Fibroblast of upper back skin (primary cell): ENCODE results near the gene SMAD7.

Experiments used
- DNase-seq: peaks from one replicate; pipeline ENCODE4 v3.0.0-alpha.2; 2013

Gene SMAD7

GRCh38 chr18:48959921-48960920, 9.5 kb upstream of the SMAD7 start:
- peak; percentile 65 for DNase-seq

DNA sequence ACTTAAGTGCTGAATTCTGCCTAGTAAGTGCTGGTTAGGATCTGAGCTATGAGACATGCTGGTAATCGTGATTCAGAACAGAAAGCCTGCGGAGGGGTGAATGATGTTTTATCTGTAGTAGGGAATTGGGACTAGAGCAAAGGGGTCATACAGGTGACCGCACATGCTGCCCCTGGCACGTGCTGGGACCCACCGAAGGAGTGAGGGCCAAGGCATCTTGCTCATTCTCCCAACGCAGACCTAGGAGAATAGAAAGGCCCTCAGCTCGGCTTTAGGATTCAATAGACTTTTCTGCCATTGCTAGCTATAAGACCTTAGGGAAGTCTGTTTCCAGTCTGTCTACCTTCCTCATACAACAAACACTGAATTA, 8.8 kb upstream of the SMAD7 start:
- no peak for DNase-seq

DNA sequence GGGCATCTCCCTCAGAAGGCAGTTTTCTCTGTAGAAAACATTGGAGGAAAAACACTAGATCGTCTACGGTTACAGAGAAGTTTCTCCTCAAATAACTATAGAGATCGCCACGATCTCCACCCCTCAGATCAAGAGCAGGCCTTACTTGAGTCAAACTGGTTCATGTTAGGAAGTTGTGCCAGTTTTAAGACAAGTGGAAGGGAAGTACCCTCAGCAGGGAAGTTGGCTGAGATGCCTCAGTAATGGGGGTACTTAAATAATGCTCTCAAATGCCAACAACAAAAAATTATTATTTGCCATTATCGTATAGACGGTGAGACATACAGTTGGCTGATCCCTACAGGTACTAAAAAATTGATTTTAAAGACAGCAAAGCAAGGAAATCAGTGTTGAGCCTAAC, 8.2 kb upstream of the SMAD7 start:
- DNase-seq, result no peak

DNA sequence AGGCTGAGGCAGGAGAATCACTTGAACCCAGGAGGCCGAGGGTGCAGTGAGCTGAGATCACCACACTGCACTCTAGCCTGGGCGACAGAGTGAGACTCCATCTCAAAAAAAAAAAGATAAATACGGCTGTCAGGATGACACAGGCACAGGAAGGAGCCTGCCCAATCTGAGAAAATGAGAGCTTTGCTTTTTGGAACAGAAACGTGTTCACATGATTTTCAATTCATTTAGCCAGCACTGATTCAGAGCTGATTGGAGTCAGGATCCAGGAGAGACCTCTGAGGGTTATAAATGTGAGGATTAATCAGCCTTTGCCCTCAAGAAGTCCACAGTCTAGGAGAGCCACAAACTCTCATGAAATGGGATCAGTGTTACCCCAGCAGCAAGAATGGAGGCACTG, 6.9 kb upstream of the SMAD7 start:
- DNase-seq, result no peak

GRCh38 chr18:48957136-48957535, 6.4 kb upstream of the SMAD7 start:
- no peak for DNase-seq

- DNase-seq, result peak; percentile 90
Measured at GRCh38 chr18:48956356-48956755, 5.6 kb upstream of the SMAD7 start.

- DNase-seq, result peak; percentile 79
Measured at GRCh38 chr18:48955830-48956261, 5.1 kb upstream of the SMAD7 start.

- DNase-seq, result no peak
Measured at GRCh38 chr18:48954886-48955819, 4.4 kb upstream of the SMAD7 start.

DNA sequence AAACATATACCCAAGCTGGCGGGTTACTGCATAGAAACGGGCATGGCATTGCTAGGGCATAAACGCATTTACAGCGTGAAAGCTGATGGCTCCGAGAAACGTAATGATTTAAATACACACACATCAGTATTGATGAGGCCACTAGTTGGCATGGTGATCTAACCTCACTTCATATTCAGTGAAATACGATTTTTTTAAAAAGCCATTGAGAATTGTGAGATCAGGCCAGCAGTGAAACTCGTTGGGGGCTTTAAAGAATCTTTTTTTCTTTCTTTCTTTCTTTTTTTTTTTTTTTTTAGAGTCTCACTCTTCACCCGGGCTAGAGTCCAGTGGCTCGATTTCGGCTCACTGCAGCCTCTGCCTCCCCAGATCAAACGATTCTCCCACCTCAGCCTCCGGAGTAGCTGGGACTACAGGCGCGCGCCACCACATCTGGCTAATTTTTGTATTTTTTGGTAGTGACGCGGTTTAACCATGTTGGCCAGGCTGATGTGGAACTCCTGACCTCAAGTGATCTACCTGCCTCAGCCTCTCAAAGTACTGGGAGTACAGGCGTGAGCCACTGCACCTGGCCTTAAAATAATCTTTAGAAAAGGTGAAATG, 2.4 kb upstream of the SMAD7 start:
- no peak for DNase-seq

GRCh38 chr18:48952287-48953103, 1.7 kb upstream of the SMAD7 start:
- DNase-seq, result peak; percentile 94

DNA sequence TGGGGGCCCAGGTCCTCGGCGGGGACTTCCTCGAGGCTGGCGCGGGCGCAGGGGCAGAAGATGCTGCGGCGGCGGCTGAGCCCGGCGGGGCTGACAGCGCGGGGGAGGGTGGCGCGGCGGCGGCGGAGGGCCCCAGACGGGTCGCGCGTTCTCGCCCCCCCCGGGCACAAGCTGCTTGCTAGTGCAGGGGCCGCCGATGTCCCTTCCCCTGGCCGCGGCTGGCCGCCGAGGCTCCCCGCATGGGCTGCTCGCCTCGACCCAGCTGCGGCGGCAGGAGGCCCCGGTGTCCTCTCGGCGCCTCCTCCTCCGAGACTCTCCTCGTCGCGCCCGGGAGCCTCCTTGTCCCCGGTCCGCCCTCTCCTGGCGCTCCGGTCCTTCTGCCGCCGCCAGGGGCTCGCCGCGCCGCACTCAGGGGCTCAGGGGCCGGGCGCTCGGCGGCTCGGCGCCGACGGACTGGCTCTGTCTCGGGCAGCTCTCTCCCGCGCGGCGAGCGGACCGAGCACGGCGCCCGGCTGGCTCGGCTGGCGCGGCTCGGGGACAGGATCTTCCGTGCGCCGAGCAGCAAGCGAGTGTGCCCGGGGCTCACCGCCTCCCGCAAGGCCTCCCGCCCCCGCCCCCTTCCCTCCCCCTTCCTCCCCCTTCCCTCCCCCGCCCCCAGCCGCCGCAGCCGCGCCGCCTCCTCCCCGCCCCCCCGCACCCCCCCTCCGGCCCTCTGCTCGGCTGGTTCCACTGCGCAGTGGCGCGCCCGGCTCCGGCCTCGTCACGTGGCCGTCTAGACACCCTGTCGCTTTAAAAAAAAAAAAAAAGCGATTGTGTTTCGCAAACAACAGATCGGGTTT, 902 bp upstream of the SMAD7 start:
- DNase-seq, result peak; percentile 94

DNA sequence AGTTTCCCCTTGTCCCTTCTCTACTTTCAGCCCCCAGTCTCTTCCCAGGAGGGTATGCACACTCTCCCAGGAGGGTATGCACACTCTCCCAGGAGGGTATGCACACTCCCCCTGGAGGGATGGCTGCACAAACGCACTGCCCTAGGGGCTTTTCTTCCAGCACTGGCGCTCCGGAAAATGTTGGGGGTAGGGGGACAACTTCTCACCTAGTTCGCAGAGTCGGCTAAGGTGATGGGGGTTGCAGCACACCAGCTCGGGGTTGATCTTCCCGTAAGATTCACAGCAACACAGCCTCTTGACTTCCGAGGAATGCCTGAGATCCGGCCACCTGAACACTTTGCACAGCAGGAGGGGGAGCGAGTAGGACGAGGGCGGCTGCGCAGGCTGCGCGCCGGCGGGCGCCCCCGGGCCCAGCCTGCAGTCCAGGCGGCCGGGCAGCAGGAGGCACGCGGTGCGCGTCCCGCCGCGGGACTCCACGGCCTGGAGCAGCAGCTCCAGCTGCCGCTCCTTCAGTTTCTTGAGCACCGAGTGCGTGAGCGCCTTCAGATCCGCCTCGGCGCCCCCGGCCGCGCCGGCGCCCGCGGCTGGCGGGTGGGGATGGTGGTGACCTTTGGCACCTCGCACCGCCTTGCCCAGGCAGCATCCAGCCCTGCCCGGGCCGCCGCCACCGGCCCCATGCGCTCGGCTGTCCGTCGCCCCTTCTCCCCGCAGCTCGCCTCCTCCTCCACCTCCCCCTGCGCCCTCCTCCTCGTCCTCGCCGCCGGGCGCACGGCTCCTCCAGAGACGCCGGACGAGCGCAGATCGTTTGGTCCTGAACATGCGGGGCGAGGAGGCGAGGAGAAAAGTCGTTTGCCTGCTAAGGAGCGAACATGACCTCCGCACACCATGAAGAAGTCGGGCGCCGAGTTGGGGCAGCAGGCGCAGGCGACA, 894 bp downstream of the SMAD7 start:
- DNase-seq, result no peak

- no peak for DNase-seq
Measured at GRCh38 chr18:48949050-48949605, 1.6 kb downstream of the SMAD7 start.

- DNase-seq, result no peak
Measured at GRCh38 chr18:48948112-48949049, 2.4 kb downstream of the SMAD7 start.

- DNase-seq, result no peak
Measured at GRCh38 chr18:48947560-48947959, 3.2 kb downstream of the SMAD7 start.

- no peak for DNase-seq
Measured at GRCh38 chr18:48947092-48947491, 3.7 kb downstream of the SMAD7 start.

GRCh38 chr18:48946329-48946835, 4.4 kb downstream of the SMAD7 start:
- peak; percentile 86 for DNase-seq

DNA sequence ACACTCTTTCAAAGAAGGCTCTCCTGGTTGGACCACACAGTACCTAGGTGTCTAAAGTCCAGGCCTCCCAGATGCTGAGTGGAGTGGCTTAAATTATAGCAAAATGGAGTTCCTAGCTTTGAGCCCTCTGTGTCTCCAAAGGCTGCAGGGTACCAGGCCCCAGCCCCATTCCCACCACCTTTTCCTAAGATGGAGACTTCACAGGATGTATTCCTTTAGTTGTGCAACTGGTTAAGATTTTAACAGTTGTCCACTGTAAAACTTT, 4.9 kb downstream of the SMAD7 start:
- no peak for DNase-seq

GRCh38 chr18:48944634-48945033, 6.1 kb downstream of the SMAD7 start:
- DNase-seq, result no peak
